Measurements from ENCODE around the gene ADGRL3. TPM values are rescaled to one million over a fixed set of nuclear protein-coding genes. Genes with fewer than 3 reads are reported as not detected.

Gene ADGRL3
- total RNA-seq, 1 donor from 2014 or later = not detected

DNA sequence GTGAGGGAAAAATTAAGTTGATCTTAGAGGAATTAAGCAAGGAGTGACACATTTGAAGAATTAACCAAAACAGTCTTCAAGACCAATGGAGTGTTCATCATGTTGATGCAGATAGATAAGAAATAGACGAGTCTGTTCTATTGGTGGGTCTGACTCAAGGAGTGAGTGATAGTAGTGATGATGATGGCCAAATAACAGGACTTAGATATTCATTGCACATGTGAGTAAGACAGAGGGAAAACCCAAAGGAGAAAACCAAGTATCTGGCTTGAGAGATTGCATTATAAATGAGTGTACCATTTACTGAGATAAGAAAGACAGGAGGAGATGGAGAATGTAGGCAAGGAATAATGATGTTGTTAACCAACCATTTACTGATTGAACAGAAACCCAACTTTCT lies 321.3 kb downstream of the ADGRL3 start:
- TF ChIP-seq, protein P1, sequence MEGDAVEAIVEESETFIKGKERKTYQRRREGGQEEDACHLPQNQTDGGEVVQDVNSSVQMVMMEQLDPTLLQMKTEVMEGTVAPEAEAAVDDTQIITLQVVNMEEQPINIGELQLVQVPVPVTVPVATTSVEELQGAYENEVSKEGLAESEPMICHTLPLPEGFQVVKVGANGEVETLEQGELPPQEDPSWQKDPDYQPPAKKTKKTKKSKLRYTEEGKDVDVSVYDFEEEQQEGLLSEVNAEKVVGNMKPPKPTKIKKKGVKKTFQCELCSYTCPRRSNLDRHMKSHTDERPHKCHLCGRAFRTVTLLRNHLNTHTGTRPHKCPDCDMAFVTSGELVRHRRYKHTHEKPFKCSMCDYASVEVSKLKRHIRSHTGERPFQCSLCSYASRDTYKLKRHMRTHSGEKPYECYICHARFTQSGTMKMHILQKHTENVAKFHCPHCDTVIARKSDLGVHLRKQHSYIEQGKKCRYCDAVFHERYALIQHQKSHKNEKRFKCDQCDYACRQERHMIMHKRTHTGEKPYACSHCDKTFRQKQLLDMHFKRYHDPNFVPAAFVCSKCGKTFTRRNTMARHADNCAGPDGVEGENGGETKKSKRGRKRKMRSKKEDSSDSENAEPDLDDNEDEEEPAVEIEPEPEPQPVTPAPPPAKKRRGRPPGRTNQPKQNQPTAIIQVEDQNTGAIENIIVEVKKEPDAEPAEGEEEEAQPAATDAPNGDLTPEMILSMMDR (IDR thresholded peaks at IDR 0.05) = no peak
- CTCF ChIA-PET = no interaction called here
- no peaks in the 10 kb centered on the region for H3K27me3 Mint-ChIP-seq
- POLR2A ChIA-PET = no interaction called here
- ATAC-seq (ENCODE audit: low read depth) (no peak), DNase-seq (no peak)
- H3K4me3 Mint-ChIP-seq = no peak overlapping the region
- H3K4me1 Mint-ChIP-seq = no peaks in the 10 kb centered on the region
- no peak overlapping the region for H3K27ac Mint-ChIP-seq
- peaks cover 3% of the 10 kb centered on the region for H3K9me3 Mint-ChIP-seq
- intact Hi-C loops (cut with micrococcal nuclease) = no loop called here
- no peaks in the 10 kb centered on the region for H3K36me3 Mint-ChIP-seq (ENCODE audit: low read depth)

DNA sequence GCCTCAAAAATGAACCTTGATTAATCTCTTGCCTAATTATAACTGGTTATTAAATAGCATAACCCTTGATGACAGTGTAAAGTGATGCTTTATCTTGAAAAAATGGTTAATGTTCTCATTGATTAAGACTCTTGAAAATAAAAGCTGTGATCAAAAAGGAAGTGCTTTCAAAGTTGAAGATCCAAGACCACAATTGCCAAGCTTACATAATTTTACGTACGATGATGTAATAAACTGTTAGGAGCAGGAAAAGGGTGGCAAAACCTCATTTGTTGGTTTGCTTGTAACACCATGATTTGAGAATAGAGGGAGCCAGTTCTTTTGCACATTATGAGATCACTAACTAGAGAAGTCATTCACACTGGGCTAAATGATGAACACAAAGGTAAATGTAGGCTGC lies 322.2 kb downstream of the ADGRL3 start:
- Mint-ChIP-seq H3K9me3 (peaks cover 3% of the 10 kb centered on the region), H3K27ac (no peak overlapping the region), H3K4me1 (no peaks in the 10 kb centered on the region), H3K4me3 (no peak overlapping the region), H3K27me3 (no peaks in the 10 kb centered on the region), H3K36me3 (ENCODE audit: low read depth) (no peaks in the 10 kb centered on the region)
- intact Hi-C loops (cut with micrococcal nuclease) = no loop called here
- TF ChIP-seq, protein P1 (IDR thresholded peaks at IDR 0.05) = no peak
- POLR2A ChIA-PET = no interaction called here
- CTCF ChIA-PET = no interaction called here
- ATAC-seq (ENCODE audit: low read depth) = no peak
- DNase-seq = no peak

DNA sequence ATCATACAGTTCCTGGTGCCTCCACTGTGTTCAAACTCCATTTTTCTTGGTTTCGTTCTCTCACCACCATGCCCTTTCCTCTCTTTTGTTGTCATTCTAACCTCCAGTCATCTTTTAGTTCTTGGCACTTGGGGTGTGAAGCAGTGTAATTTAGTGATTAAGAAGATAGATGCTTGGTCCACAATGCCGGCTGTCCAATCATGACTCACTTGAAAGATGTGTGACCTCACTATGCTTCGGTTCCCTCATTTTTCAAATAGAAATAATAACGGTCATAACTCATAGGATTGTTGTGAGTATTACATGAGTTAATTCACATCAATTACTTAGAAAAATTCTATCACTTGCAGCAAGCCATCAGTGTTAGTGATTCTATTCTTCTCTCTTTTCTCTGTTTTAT lies 327.8 kb downstream of the ADGRL3 start:
- TF ChIP-seq, protein P1 (IDR thresholded peaks at IDR 0.05) = no peak
- H3K9me3 Mint-ChIP-seq = peaks cover 5% of the 10 kb centered on the region
- no peaks in the 10 kb centered on the region for H3K36me3 Mint-ChIP-seq (ENCODE audit: low read depth)
- H3K27ac Mint-ChIP-seq = no peak overlapping the region
- intact Hi-C loops (cut with micrococcal nuclease) = no loop called here
- no peak for ATAC-seq (ENCODE audit: low read depth)
- POLR2A ChIA-PET = no interaction called here
- H3K4me1 Mint-ChIP-seq = no peaks in the 10 kb centered on the region
- H3K27me3 Mint-ChIP-seq = no peaks in the 10 kb centered on the region
- H3K4me3 Mint-ChIP-seq = no peak overlapping the region
- CTCF ChIA-PET = no interaction called here
- DNase-seq = no peak

DNA sequence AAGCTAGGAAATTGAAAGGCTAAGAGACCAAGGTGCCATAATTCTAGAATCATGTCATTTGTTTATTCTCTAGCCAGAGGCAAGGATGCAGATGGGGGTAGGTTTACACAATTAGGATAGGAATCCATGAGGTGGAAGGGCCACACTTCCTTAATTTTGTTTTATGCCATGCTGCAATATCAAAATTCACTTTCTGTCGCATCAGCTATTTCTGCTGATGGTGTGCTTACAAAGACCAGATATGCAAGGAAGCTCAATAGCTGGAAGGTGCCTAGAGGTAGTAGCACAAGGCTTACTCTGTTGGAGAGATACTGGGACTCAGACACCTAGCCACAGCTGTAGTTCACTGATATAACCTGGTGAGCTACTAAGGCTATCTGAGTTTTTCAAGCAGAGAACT lies 328.5 kb downstream of the ADGRL3 start:
- Mint-ChIP-seq H3K27ac (no peak overlapping the region), H3K9me3 (peaks cover 5% of the 10 kb centered on the region), H3K27me3 (no peaks in the 10 kb centered on the region), H3K4me3 (no peak overlapping the region), H3K4me1 (no peaks in the 10 kb centered on the region), H3K36me3 (ENCODE audit: low read depth) (no peaks in the 10 kb centered on the region)
- ATAC-seq (ENCODE audit: low read depth) (no peak), DNase-seq (no peak)
- POLR2A ChIA-PET = no interaction called here
- intact Hi-C loops (cut with micrococcal nuclease) = no loop called here
- CTCF ChIA-PET = no interaction called here
- TF ChIP-seq, protein P1 (IDR thresholded peaks at IDR 0.05) = no peak

DNA sequence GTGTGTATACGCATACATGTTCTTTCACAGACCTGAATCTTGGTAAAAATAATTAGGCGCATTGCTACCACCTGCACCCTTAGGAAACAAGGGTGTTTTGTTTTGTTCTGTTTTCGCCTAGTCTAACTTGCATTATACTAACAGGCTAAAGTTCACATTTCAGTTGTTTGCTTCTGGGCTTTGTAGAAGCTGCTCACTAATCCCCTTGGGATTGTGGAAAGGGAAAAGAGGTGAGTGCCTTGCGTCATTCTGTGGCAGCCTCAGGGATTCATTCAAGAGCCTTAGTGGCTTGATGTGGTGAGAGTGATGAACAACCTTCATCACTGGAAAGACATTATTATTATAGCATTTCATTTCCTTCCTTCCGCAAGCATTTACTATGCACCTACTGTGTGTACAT lies 331.1 kb downstream of the ADGRL3 start:
- no peaks in the 10 kb centered on the region for H3K36me3 Mint-ChIP-seq (ENCODE audit: low read depth)
- H3K9me3 Mint-ChIP-seq = peaks cover 18% of the 10 kb centered on the region
- no peaks in the 10 kb centered on the region for H3K27me3 Mint-ChIP-seq
- ATAC-seq (ENCODE audit: low read depth) (no peak), DNase-seq (no peak)
- no peaks in the 10 kb centered on the region for H3K4me1 Mint-ChIP-seq
- H3K4me3 Mint-ChIP-seq = no peak overlapping the region
- intact Hi-C loops (cut with micrococcal nuclease) = no loop called here
- no peak overlapping the region for H3K27ac Mint-ChIP-seq
- CTCF ChIA-PET = no interaction called here
- POLR2A ChIA-PET = no interaction called here
- TF ChIP-seq, protein P1 (IDR thresholded peaks at IDR 0.05) = no peak
